ENCODE data around the gene ALKBH5. TPM values are rescaled to one million over a fixed set of nuclear protein-coding genes. Genes with fewer than 3 reads are reported as not detected.

ALKBH5 gene
- total and polyA plus RNA-seq, 9 of the 15 experiments (the other 6 are each of a cell fraction or from before 2014, with no cell fraction given) = 11.4 to 70.0 (median 47.4) TPM

DNA sequence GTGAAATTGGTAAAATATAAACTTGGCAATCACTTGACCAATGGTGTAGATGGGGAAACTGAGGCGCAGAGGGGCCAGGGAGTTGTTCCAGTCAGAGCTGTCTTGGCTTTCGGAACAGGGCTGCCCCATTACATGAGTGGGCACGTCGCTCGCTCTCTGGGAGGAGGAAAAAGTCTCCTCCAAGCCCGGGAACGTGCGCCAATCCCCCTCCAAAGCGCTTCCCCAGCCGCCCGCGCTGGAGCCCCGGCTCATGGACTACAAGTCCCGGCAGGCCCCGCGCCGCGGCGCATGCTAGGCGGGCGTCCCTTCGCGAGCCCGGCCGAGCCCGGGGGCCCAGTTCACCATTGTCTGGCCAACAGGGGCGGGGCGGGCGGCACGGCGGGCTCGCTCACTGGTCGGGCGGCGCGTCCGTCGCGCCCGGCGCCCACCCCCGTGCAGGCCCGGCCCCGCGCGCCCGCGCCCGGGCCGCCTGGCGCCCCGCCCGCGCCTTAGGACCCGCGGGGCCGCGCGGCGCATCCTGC, 41.6 kb downstream of the ALKBH5 start, which contains the start of gene LLGL1 (continued):
- no peak for TF ChIP-seq MGA (IDR thresholded peaks at IDR 0.05)
- TF ChIP-seq, protein P1, sequence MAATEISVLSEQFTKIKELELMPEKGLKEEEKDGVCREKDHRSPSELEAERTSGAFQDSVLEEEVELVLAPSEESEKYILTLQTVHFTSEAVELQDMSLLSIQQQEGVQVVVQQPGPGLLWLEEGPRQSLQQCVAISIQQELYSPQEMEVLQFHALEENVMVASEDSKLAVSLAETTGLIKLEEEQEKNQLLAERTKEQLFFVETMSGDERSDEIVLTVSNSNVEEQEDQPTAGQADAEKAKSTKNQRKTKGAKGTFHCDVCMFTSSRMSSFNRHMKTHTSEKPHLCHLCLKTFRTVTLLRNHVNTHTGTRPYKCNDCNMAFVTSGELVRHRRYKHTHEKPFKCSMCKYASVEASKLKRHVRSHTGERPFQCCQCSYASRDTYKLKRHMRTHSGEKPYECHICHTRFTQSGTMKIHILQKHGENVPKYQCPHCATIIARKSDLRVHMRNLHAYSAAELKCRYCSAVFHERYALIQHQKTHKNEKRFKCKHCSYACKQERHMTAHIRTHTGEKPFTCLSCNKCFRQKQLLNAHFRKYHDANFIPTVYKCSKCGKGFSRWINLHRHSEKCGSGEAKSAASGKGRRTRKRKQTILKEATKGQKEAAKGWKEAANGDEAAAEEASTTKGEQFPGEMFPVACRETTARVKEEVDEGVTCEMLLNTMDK (IDR thresholded peaks at IDR 0.05; ENCODE audit: borderline replicate concordance, insufficient read depth, low read depth, low read length, poor library complexity, severe bottlenecking) = no peak
- TF ChIP-seq PYGO2 (tag; IDR thresholded peaks at IDR 0.05) = no peak
- peak in 1 of 2 experiments; percentile 79 for TF ChIP-seq AFF1 (IDR thresholded peaks at IDR 0.05; ENCODE audit: low read depth in 1 of 2, partially characterized antibody in 2 of 2)
- no peak for TF ChIP-seq RBM15 (IDR thresholded peaks at IDR 0.05; ENCODE audit: insufficient read depth, low read length)
- TF ChIP-seq SOX6 (IDR thresholded peaks at IDR 0.05) = peak; percentile 30; the same call in 1 of the 2 replicates
- peak; percentile 32; the same call in 1 of the 2 replicates for TF ChIP-seq ZNF644 (tag; IDR thresholded peaks at IDR 0.05; ENCODE audit: low read depth)
- peak; percentile 35; the same call in 1 of the 2 replicates for TF ChIP-seq RBFOX2 (IDR thresholded peaks at IDR 0.05; ENCODE audit: low read depth, low read length)
- TF ChIP-seq TSC22D4 (tag; IDR thresholded peaks at IDR 0.05) = no peak
